Suprapubic skin (tissue), 3 donors: ENCODE measurements around the gene SLC2A1.

ENCODE experiments used
- POLR2A ChIP-seq, 2 donors: fragments of 450-650 bp; IDR thresholded peaks; one replicate each; pipeline ENCODE4 v1.6.1; 2017; ENCODE audit warnings: antibody characterized with exemption in 2 of 2, mild to moderate bottlenecking in 2 of 2, moderate library complexity in 2 of 2
- TF ChIP-seq, protein P1 (sequence below), 2 donors: fragments of 200-600 bp in 1 of 2; fragments of 450-650 bp in 1 of 2; sonication (generic) in 1 of 2; IDR thresholded peaks; one replicate each; pipeline ENCODE4 v1.5.1; 2016 to 2019; ENCODE audit warnings: antibody characterized with exemption in 2 of 2, mild to moderate bottlenecking in 1 of 2, moderate library complexity in 1 of 2

DNA sequence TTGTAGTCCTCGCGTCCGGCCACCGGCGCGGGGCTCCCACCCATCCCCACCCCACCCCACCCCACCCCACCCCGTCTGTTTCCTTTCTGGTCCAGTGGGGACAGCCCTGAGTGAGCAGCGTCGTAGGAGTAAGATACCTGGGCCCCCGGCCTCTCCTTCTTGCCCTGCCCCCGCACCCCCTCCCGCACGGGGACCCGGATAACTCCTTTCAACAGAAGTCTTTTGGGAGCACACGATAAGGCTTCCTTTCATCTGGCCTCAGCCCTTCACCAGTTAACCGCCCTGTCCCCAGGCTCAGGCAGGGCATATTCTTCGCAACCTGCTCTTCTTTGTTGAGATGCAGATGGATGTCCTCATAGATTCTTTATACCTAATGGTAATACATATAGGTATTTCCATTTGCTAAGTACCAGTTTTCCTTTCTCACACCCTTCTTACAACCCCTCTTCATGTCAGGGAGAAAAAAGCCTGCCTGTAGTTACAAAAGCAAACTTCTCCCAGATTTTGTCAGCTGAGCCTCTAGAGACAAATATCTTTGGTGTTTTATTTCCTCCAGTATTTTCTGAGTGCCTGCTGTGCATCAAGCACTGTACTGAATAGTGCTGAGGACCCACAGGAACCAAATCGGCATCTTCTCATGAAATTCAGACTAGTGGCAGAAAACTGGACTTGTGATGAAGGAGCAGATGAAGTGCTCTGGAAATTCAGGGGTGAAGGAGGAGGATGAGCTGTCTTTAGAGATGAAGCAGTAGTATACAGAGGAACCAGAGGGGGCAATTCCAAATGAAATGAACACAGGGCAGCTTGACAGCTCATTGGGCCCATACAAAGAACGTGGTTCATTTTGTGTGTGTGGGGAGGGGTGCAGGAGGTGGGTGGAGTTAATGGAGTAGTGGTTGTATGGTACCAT is 33.6 kb downstream of the SLC2A1 start:
- TF ChIP-seq, protein P1, sequence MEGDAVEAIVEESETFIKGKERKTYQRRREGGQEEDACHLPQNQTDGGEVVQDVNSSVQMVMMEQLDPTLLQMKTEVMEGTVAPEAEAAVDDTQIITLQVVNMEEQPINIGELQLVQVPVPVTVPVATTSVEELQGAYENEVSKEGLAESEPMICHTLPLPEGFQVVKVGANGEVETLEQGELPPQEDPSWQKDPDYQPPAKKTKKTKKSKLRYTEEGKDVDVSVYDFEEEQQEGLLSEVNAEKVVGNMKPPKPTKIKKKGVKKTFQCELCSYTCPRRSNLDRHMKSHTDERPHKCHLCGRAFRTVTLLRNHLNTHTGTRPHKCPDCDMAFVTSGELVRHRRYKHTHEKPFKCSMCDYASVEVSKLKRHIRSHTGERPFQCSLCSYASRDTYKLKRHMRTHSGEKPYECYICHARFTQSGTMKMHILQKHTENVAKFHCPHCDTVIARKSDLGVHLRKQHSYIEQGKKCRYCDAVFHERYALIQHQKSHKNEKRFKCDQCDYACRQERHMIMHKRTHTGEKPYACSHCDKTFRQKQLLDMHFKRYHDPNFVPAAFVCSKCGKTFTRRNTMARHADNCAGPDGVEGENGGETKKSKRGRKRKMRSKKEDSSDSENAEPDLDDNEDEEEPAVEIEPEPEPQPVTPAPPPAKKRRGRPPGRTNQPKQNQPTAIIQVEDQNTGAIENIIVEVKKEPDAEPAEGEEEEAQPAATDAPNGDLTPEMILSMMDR (IDR thresholded peaks at IDR 0.05), result no peak
- no peak for TF ChIP-seq POLR2A (IDR thresholded peaks at IDR 0.05)
